Left lung (tissue), 10 donors: Measurements from ENCODE around the gene EXOC2. TPM values are rescaled to one million over a fixed set of nuclear protein-coding genes. Genes with fewer than 3 reads are reported as not detected.

Experiments used
- ATAC-seq: fragments of 200-7000 bp; cut with Tn5 transposase; one replicate; pipeline ENCODE4 v1.9.1; 2020; ENCODE audit warnings: moderate library complexity
- DNase-seq, 4 donors: peaks; one replicate each; pipeline ENCODE4 v3.0.0-alpha.2; 2013 to 2020
- H3K27ac ChIP-seq, 2 donors: fragments of 200-600 bp; sonication (generic) in 1 of 2; one replicate each; pipeline versions ENCODE4 v1.5.0 to v1.8.0; 2020 to 2021
- H3K27me3 ChIP-seq, 2 donors: fragments of 200-600 bp; sonication (generic) in 1 of 2; one replicate each; pipeline versions ENCODE4 v1.5.0 to v1.8.0; 2020 to 2021
- H3K36me3 ChIP-seq, 2 donors: fragments of 200-600 bp; sonication (generic) in 1 of 2; one replicate each; pipeline versions ENCODE4 v1.5.0 to v1.8.0; 2020 to 2021
- H3K4me1 ChIP-seq, 2 donors: fragments of 200-600 bp; one replicate each; pipeline ENCODE4 v1.8.0; 2021
- H3K4me3 ChIP-seq, 2 donors: fragments of 200-600 bp; sonication (generic) in 1 of 2; one replicate each; pipeline versions ENCODE4 v1.5.0 to v1.8.0; 2020 to 2021; ENCODE audit warnings: mild to moderate bottlenecking in 1 of 2
- H3K9me3 ChIP-seq, 2 donors: fragments of 200-600 bp; sonication (generic) in 1 of 2; one replicate each; pipeline versions ENCODE4 v1.5.0 to v1.8.0; 2020 to 2021
- intact Hi-C, 2 donors: fragments of 100-400 bp; cut with DNase I; formaldehyde crosslinking; loops; one replicate each; pipeline versions ENCODE4 v1.11.2 to v1.14.2; 2022
- polyA plus RNA-seq, 6 donors: library from polyadenylated mRNA; unstranded; fragments of 120-200 nt; gene quantifications; one replicate each; pipeline ENCODE4 v1.2.1, GENCODE V29; 2013; ENCODE audit not compliant: insufficient read length in 6 of 6
- total RNA-seq, 2 donors: library from RNA; stranded (reverse); fragmentation: NEBNext Ultra II Directional; extraction: Animal tissue kit (Norgen Biotek cat#: 25700); gene quantifications; one replicate each; pipeline ENCODE4 v1.2.1, GENCODE V29; 2021
- TF ChIP-seq, protein P1 (sequence below), 2 donors: fragments of 200-600 bp; sonication (generic) in 1 of 2; IDR thresholded peaks; one replicate each; pipeline versions ENCODE4 v1.5.0 to v1.8.0; 2021; ENCODE audit warnings: antibody characterized with exemption in 2 of 2
- donor health status: DM: no; HTN: yes; CAD: no.
- donor health status: DM: no; HTN: no; CAD: no.

Gene EXOC2
- total and polyA plus RNA-seq, 8 donors, result 19.8 to 30.4 (median 28.4) TPM

DNA sequence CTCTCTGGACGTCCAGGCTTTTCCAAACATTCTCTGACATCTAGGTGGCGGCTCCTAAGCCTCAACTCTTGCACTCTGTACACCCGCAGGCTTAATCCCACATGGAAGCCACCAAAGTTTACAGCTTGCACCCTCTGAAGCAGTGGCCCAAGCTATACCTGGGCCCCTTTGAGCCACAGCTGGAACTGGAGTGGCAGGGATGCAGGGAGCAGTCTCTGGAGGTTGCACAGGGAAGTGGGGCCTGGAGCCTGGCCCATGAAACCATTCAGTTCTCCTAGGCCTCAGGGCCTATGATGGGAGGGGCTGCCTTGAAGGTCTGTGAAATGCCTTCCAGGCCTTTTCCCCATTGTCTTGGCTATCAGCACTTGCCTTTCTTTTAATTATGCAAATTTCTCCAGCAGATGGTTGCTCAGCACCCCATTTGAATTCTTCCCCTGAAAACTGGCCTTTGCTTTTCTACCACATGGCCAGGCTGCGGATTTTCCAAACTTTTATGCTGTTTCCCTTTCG is 236.5 kb downstream of the EXOC2 start:
- intact Hi-C loops, result no loop called here
- Histone ChIP-seq H3K4me3 (no peak overlapping the region), H3K27ac (no peak overlapping the region), H3K4me1 (no peaks in the 10 kb centered on the region), H3K36me3 (no peaks in the 10 kb centered on the region), H3K27me3 (no peaks in the 10 kb centered on the region), H3K9me3 (no peaks in the 10 kb centered on the region)
- DNase-seq (no peak), ATAC-seq (no peak)
- TF ChIP-seq, protein P1, sequence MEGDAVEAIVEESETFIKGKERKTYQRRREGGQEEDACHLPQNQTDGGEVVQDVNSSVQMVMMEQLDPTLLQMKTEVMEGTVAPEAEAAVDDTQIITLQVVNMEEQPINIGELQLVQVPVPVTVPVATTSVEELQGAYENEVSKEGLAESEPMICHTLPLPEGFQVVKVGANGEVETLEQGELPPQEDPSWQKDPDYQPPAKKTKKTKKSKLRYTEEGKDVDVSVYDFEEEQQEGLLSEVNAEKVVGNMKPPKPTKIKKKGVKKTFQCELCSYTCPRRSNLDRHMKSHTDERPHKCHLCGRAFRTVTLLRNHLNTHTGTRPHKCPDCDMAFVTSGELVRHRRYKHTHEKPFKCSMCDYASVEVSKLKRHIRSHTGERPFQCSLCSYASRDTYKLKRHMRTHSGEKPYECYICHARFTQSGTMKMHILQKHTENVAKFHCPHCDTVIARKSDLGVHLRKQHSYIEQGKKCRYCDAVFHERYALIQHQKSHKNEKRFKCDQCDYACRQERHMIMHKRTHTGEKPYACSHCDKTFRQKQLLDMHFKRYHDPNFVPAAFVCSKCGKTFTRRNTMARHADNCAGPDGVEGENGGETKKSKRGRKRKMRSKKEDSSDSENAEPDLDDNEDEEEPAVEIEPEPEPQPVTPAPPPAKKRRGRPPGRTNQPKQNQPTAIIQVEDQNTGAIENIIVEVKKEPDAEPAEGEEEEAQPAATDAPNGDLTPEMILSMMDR (IDR thresholded peaks at IDR 0.05), result no peak

DNA sequence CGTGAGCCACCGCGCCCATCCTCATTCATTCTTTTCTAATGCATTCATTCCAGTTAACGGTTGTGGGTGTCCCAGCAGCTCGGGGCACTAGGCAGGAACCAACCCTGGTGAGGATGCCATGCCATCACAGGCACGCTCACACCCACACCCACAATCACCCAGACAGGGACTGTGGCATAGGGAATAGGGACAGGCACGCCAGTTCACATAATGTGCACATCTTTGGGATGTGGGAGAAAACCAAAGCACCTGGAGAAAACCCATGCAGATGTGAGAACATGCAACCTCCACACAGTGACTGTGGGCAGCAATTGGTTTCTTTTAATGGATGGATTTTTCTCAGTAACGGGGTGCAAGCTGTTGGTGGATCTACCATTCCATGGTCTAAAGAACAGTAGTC is 237.1 kb downstream of the EXOC2 start:
- no peaks in the 10 kb centered on the region for H3K36me3 ChIP-seq
- no peak overlapping the region for H3K4me3 ChIP-seq
- H3K9me3 ChIP-seq, result no peaks in the 10 kb centered on the region
- no peak overlapping the region for H3K27ac ChIP-seq
- intact Hi-C loops, result no loop called here
- H3K4me1 ChIP-seq, result no peaks in the 10 kb centered on the region
- no peak for DNase-seq
- TF ChIP-seq, protein P1 (IDR thresholded peaks at IDR 0.05), result no peak
- no peak for ATAC-seq
- no peaks in the 10 kb centered on the region for H3K27me3 ChIP-seq

DNA sequence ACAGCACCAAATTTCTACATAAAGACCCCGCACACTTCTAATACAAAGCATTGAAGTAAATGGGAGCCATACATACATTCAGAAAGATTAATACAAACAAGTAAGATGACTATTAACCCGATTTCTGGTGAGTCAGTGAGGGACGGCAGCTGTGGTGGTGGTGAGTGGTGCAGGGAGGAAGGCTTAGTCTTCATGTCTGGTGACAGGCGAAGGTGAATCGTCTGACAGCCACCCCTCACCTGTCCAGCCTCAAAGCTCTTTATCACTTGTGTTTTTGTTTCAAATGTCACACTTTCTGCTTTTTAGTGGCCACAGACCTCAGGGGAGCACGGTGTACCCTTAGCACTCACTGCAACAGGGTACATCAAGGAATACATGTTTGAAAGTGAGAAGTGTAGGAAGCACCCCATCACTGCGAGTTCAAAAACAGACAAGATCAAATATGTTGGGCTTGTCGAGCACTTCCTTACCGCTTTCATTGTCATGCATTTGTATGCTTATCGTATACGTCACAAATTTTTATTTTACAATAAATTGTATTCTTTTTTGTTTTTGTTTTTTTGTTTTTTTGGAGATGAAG is 237.8 kb downstream of the EXOC2 start:
- no peaks in the 10 kb centered on the region for H3K36me3 ChIP-seq
- no peak overlapping the region for H3K27ac ChIP-seq
- no peaks in the 10 kb centered on the region for H3K9me3 ChIP-seq
- H3K4me3 ChIP-seq, result no peak overlapping the region
- ATAC-seq (no peak), DNase-seq (no peak)
- H3K27me3 ChIP-seq, result no peaks in the 10 kb centered on the region
- TF ChIP-seq, protein P1 (IDR thresholded peaks at IDR 0.05), result no peak
- intact Hi-C loops, result no loop called here
- no peaks in the 10 kb centered on the region for H3K4me1 ChIP-seq

DNA sequence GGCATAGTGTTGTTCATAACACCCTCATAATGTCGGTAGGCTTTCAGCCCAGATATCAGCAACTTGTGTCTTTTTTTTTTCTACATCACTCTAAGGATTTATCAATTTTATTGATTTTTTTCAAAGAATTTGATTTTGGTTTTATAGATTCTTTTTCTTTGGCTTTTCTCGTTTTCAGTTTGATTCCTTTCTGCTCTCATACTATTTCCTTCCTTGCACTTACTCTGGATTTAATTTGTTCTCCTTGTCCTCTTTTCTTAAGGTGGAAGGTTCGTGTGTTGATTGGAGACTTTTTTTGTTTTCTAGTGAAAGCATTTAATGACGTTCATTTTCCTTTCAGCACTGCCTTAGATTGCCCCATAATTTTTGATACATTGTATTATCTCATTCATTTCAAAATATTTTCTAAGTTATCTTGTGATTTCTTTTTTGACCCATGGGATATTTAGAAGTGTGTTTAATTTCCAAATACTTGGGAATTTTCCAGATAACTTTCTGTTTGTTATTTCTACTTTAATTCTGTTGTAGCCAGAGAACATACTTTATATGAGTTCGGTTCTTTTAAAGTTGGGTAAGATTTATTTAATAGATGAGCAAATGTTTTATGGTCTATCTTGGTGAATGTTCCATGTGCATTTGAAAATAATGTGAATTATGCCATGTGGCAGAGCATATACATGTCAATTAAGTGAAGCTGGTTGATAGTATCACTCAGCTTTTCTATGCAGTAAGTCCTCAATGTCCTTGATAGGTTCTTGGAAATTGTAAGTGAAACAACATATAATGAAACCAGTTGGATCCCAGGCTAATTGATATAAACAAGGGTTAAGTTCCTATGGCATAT is 238.6 kb downstream of the EXOC2 start:
- Histone ChIP-seq H3K27me3 (no peaks in the 10 kb centered on the region), H3K36me3 (no peaks in the 10 kb centered on the region), H3K4me1 (no peaks in the 10 kb centered on the region), H3K9me3 (no peaks in the 10 kb centered on the region), H3K27ac (no peak overlapping the region), H3K4me3 (no peak overlapping the region)
- ATAC-seq, result no peak
- TF ChIP-seq, protein P1 (IDR thresholded peaks at IDR 0.05), result no peak
- no peak for DNase-seq
- intact Hi-C loops, result no loop called here

DNA sequence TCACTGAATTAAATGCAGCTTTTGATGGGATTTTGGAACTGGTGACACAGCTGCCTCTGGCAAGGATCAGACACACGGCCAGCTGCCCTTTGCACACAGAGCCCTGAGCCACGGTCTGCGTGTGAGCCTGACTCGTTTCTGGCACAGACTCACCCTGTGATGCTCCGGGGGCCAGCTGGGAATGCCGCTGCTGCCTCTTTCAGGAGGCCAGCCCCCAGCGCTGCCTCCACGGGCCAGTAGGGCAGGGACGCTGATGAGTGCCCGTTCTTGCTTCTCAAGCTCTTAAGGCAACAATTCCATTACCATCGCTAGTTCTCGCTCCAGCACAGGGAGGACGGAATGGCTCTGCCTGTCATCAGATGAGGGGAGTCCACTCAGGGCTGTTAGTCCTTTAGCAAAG is 239.8 kb downstream of the EXOC2 start:
- H3K27ac ChIP-seq, result no peak overlapping the region
- no peaks in the 10 kb centered on the region for H3K36me3 ChIP-seq
- DNase-seq, result peak in 2 of 4 donors; percentile 14 to 41
- TF ChIP-seq, protein P1 (IDR thresholded peaks at IDR 0.05), result no peak
- no peak overlapping the region for H3K4me3 ChIP-seq
- H3K4me1 ChIP-seq, result no peaks in the 10 kb centered on the region
- no peaks in the 10 kb centered on the region for H3K27me3 ChIP-seq
- ATAC-seq, result no peak
- no peaks in the 10 kb centered on the region for H3K9me3 ChIP-seq
- intact Hi-C loops, result no loop called here
